Measurements from ENCODE around the gene AP1S1. TPM values are rescaled to one million over a fixed set of nuclear protein-coding genes. Genes with fewer than 3 reads are reported as not detected.

The AP1S1 gene
- total and polyA plus RNA-seq, 2 of the 13 experiments (the other 11 are each of a cell fraction or from before 2014, with no cell fraction given) = 57.5 to 68.1 TPM

DNA sequence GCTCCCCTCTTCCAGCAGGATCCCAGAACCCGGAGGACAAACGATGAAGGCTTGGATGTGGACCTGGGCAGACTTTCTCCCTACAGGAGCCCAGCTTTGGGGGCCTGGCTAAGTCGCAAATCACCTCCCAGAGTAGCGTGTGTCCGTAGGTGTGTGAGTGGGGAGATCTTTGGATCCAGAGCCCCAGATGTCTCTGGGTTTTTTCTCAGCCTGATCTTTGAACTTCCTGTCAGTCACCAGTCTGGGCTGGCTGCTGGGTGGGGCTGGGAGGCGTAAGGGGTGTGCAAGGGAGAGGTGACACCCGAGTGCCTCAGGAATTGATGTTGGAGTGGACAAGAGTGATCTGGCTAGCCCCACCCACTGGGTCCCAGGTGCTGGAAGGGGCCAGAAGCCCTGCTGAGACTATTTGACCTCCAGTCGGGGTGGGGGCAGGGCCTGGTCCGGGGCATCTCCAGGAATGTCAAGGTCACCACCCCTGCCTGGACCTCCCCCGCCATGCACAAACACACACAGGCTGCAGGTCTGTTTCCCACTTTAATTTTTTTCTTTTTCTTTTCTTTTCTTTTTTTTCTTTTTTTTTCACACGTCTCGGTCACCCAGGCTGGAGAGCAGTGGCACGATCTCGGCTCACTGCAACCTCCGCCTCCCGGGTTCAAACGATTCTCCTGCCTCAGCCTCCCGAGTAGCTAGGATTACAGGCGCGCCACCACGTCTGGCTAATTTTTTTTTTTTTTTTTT lies 46.8 kb downstream of the AP1S1 start, which contains the start of gene MOGAT3 (continued):
- TF ChIP-seq, protein P1, sequence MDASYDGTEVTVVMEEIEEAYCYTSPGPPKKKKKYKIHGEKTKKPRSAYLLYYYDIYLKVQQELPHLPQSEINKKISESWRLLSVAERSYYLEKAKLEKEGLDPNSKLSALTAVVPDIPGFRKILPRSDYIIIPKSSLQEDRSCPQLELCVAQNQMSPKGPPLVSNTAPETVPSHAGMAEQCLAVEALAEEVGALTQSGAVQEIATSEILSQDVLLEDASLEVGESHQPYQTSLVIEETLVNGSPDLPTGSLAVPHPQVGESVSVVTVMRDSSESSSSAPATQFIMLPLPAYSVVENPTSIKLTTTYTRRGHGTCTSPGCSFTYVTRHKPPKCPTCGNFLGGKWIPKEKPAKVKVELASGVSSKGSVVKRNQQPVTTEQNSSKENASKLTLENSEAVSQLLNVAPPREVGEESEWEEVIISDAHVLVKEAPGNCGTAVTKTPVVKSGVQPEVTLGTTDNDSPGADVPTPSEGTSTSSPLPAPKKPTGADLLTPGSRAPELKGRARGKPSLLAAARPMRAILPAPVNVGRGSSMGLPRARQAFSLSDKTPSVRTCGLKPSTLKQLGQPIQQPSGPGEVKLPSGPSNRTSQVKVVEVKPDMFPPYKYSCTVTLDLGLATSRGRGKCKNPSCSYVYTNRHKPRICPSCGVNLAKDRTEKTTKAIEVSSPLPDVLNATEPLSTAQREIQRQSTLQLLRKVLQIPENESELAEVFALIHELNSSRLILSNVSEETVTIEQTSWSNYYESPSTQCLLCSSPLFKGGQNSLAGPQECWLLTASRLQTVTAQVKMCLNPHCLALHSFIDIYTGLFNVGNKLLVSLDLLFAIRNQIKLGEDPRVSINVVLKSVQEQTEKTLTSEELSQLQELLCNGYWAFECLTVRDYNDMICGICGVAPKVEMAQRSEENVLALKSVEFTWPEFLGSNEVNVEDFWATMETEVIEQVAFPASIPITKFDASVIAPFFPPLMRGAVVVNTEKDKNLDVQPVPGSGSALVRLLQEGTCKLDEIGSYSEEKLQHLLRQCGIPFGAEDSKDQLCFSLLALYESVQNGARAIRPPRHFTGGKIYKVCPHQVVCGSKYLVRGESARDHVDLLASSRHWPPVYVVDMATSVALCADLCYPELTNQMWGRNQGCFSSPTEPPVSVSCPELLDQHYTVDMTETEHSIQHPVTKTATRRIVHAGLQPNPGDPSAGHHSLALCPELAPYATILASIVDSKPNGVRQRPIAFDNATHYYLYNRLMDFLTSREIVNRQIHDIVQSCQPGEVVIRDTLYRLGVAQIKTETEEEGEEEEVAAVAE (CRISPR knock-in tag; IDR thresholded peaks at IDR 0.05; ENCODE audit: borderline replicate concordance) = peak; percentile 65; the same call in 1 of the 2 replicates
- TF ChIP-seq, protein P2, sequence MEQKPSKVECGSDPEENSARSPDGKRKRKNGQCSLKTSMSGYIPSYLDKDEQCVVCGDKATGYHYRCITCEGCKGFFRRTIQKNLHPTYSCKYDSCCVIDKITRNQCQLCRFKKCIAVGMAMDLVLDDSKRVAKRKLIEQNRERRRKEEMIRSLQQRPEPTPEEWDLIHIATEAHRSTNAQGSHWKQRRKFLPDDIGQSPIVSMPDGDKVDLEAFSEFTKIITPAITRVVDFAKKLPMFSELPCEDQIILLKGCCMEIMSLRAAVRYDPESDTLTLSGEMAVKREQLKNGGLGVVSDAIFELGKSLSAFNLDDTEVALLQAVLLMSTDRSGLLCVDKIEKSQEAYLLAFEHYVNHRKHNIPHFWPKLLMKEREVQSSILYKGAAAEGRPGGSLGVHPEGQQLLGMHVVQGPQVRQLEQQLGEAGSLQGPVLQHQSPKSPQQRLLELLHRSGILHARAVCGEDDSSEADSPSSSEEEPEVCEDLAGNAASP (CRISPR knock-in tag; IDR thresholded peaks at IDR 0.05; ENCODE audit: borderline replicate concordance) = peak; percentile 72; the same call in 1 of the 2 replicates
- TF ChIP-seq, protein P3, sequence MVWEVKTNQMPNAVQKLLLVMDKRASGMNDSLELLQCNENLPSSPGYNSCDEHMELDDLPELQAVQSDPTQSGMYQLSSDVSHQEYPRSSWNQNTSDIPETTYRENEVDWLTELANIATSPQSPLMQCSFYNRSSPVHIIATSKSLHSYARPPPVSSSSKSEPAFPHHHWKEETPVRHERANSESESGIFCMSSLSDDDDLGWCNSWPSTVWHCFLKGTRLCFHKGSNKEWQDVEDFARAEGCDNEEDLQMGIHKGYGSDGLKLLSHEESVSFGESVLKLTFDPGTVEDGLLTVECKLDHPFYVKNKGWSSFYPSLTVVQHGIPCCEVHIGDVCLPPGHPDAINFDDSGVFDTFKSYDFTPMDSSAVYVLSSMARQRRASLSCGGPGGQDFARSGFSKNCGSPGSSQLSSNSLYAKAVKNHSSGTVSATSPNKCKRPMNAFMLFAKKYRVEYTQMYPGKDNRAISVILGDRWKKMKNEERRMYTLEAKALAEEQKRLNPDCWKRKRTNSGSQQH (CRISPR knock-in tag; IDR thresholded peaks at IDR 0.05; ENCODE audit: low read depth) = no peak
- TF ChIP-seq FOXA3 (CRISPR knock-in tag; IDR thresholded peaks at IDR 0.05) (peak; percentile 75), HOXD1 (CRISPR knock-in tag; IDR thresholded peaks at IDR 0.05) (peak; percentile 55; the same call in 1 of the 2 replicates), MAZ (IDR thresholded peaks at IDR 0.05; ENCODE audit: borderline replicate concordance, low read depth, low read length) (peak; percentile 86), MAZ (CRISPR knock-in tag; IDR thresholded peaks at IDR 0.05; ENCODE audit: low read depth) (peak; percentile 71), NR3C1 (CRISPR knock-in tag; IDR thresholded peaks at IDR 0.05) (no peak), GTF2F1 (IDR thresholded peaks at IDR 0.05; ENCODE audit: low read length) (0 out of 2 replicates have a peak, but pooled peaks have one; percentile 10), ZMYM4 (CRISPR knock-in tag; IDR thresholded peaks at IDR 0.05) (peak; percentile 55; the same call in 1 of the 2 replicates), ETV5 (CRISPR knock-in tag; IDR thresholded peaks at IDR 0.05; ENCODE audit: borderline replicate concordance) (peak; percentile 95), ZNF567 (CRISPR knock-in tag; IDR thresholded peaks at IDR 0.05; ENCODE audit: borderline replicate concordance) (peak; percentile 35; the same call in 1 of the 2 replicates), ELF3 (CRISPR knock-in tag; IDR thresholded peaks at IDR 0.05) (peak; percentile 58; the same call in 1 of the 2 replicates), NFKB2 (CRISPR knock-in tag; IDR thresholded peaks at IDR 0.05; ENCODE audit: borderline replicate concordance) (peak; percentile 37; the same call in 1 of the 2 replicates), ZSCAN25 (CRISPR knock-in tag; IDR thresholded peaks at IDR 0.05) (0 out of 2 replicates have a peak, but pooled peaks have one; percentile 54), HDAC1 (CRISPR knock-in tag; IDR thresholded peaks at IDR 0.05) (peak; percentile 93)
- TF ChIP-seq, protein P4, sequence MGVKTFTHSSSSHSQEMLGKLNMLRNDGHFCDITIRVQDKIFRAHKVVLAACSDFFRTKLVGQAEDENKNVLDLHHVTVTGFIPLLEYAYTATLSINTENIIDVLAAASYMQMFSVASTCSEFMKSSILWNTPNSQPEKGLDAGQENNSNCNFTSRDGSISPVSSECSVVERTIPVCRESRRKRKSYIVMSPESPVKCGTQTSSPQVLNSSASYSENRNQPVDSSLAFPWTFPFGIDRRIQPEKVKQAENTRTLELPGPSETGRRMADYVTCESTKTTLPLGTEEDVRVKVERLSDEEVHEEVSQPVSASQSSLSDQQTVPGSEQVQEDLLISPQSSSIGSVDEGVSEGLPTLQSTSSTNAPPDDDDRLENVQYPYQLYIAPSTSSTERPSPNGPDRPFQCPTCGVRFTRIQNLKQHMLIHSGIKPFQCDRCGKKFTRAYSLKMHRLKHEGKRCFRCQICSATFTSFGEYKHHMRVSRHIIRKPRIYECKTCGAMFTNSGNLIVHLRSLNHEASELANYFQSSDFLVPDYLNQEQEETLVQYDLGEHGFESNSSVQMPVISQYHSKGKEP (CRISPR knock-in tag; IDR thresholded peaks at IDR 0.05) = no peak
- TF ChIP-seq, protein P5, sequence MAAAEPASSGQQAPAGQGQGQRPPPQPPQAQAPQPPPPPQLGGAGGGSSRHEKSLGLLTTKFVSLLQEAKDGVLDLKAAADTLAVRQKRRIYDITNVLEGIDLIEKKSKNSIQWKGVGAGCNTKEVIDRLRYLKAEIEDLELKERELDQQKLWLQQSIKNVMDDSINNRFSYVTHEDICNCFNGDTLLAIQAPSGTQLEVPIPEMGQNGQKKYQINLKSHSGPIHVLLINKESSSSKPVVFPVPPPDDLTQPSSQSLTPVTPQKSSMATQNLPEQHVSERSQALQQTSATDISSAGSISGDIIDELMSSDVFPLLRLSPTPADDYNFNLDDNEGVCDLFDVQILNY (CRISPR knock-in tag; conservative IDR thresholded peaks at IDR 0.05) = 0 out of 2 replicates have a peak, but pooled peaks have one; percentile 20

All from HepG2 (cell line).